Smooth muscle cell (in vitro differentiated cells): ENCODE measurements around the gene CTAGE4. TPM values are rescaled to one million over a fixed set of nuclear protein-coding genes. Genes with fewer than 3 reads are reported as not detected.
"Not testable (repeated sequence)": the region's sequence is repeated elsewhere in the genome, so short reads cannot be mapped to it uniquely, and the experiment has no call there.

Experiments
- DNase-seq: peaks from one replicate; lab custom pipeline; 2025; ENCODE audit not compliant: unreplicated experiment; lab: John Stamatoyannopoulos, UW
- H2AFZ ChIP-seq: fragments of 200-600 bp; sonication (generic); 2 replicates; pipeline ENCODE4 v1.6.0; 2016; ENCODE audit warnings: antibody characterized with exemption, low read depth, mild to moderate bottlenecking
- H3F3A ChIP-seq: fragments of 200-600 bp; sonication (generic); 2 replicates; pipeline ENCODE4 v1.6.0; 2017; ENCODE audit warnings: antibody characterized with exemption, low read depth
- H3K27ac ChIP-seq: fragments of 200-600 bp; sonication (generic); 2 replicates; pipeline ENCODE4 v1.5.1; 2016; ENCODE audit warnings: low read depth, mild to moderate bottlenecking
- H3K27me3 ChIP-seq: fragments of 200-600 bp; sonication (generic); 2 replicates; pipeline ENCODE4 v1.6.1; 2016; ENCODE audit warnings: low read depth, mild to moderate bottlenecking
- H3K36me3 ChIP-seq: fragments of 200-600 bp; sonication (generic); 2 replicates; pipeline ENCODE4 v1.5.1; 2016; ENCODE audit warnings: low read depth
- H3K4me1 ChIP-seq: fragments of 200-600 bp; sonication (generic); 2 replicates; pipeline ENCODE4 v1.5.1; 2016; ENCODE audit warnings: low read depth
- H3K4me2 ChIP-seq: fragments of 200-600 bp; sonication (generic); 2 replicates; pipeline ENCODE4 v1.6.0; 2016; ENCODE audit warnings: mild to moderate bottlenecking
- H3K4me3 ChIP-seq: fragments of 200-600 bp; sonication (generic); 2 replicates; pipeline ENCODE4 v1.5.1; 2016; ENCODE audit warnings: mild to moderate bottlenecking
- H3K79me2 ChIP-seq: fragments of 200-600 bp; sonication (generic); 2 replicates; pipeline ENCODE4 v1.6.0; 2016; ENCODE audit warnings: low read depth, mild to moderate bottlenecking
- H3K9ac ChIP-seq: fragments of 200-600 bp; sonication (generic); 2 replicates; pipeline ENCODE4 v1.6.0; 2016; ENCODE audit warnings: low read depth
- H3K9me3 ChIP-seq: fragments of 200-600 bp; sonication (generic); replicated peaks from 2 replicates; pipeline ENCODE4 v1.5.1; 2016; ENCODE audit warnings: low read depth
- H4K20me1 ChIP-seq: fragments of 200-600 bp; sonication (generic); 2 replicates; pipeline ENCODE4 v1.6.0; 2016; ENCODE audit warnings: low read depth
- CTCF ChIP-seq: fragments of 200-600 bp; sonication (generic); IDR thresholded peaks from 2 replicates; pipeline ENCODE4 v1.5.1; 2017; ENCODE audit warnings: borderline replicate concordance, mild to moderate bottlenecking, antibody characterized with exemption; ENCODE audit not compliant: insufficient read depth, poor library complexity, severe bottlenecking
- WGBS: methylation state at CpG from one replicate; pipeline ENCODE4 v1.1.7; 2016; ENCODE audit warnings: low lambda C conversion rate; 5-methylcytosine and 5-hydroxymethylcytosine counted together
- polyA plus RNA-seq: library from polyadenylated mRNA; unstranded; fragments of >200 nt; fragmentation: Nextera tagmentation; extraction: Ambion mirVana; gene quantifications from 2 replicates; pipeline ENCODE4 v1.2.1, GENCODE V29; 2016
- total RNA-seq: library from RNA; depleted of rRNA; stranded (reverse); fragments of >200 nt; gene quantifications from 2 replicates; pipeline ENCODE4 v1.2.3, GENCODE V29; 2014

Gene CTAGE4
- total RNA-seq: 1.2 and 1.8 TPM in 2 replicates
- 0.61 and 1.4 TPM in 2 replicates for polyA plus RNA-seq

- not testable (repeated sequence) for H4K20me1 ChIP-seq, H3F3A ChIP-seq, H3K27ac ChIP-seq, H2AFZ ChIP-seq, H3K4me2 ChIP-seq, H3K79me2 ChIP-seq, H3K9ac ChIP-seq, H3K9me3 ChIP-seq, H3K4me3 ChIP-seq, H3K27me3 ChIP-seq, DNase-seq, H3K36me3 ChIP-seq, H3K4me1 ChIP-seq
- WGBS: no CpG with 5 or more reads among the region's 19 CpGs
Observed at GRCh38 chr7:144183166-144183565, at the start of gene CTAGE4. Gene CTAGE4 (plus strand): TSS chr7:144183466. CDS start chr7:144183504, 38 bp downstream.

GRCh38 chr7:144134116-144134515 lies 49.1 kb upstream of the CTAGE4 start:
- Histone ChIP-seq H3K9ac (no peak overlapping the region), H3K79me2 (no peaks in the 10 kb centered on the region), H4K20me1 (no peaks in the 10 kb centered on the region), H3K36me3 (no peaks in the 10 kb centered on the region), H3K27ac (no peak overlapping the region), H2AFZ (no peak overlapping the region), H3K4me1 (no peaks in the 10 kb centered on the region), H3K27me3 (peaks cover 3% of the 10 kb centered on the region), H3K9me3 (no peaks in the 10 kb centered on the region), H3K4me2 (no peak overlapping the region), H3K4me3 (no peak overlapping the region), H3F3A (no peaks in the 10 kb centered on the region)
- DNase-seq: no peak
- WGBS: 89% methylated on average over 1 of the region's 1 CpG
- no peak for TF ChIP-seq CTCF

- no peak for TF ChIP-seq CTCF
- H2AFZ ChIP-seq: no peak overlapping the region
- H3K36me3 ChIP-seq: no peaks in the 10 kb centered on the region
- H3K4me1 ChIP-seq: no peaks in the 10 kb centered on the region
- WGBS: 61% methylated on average over 1 of the region's 1 CpG
- H3K27me3 ChIP-seq: peaks cover 3% of the 10 kb centered on the region
- H3K9ac ChIP-seq: no peak overlapping the region
- no peaks in the 10 kb centered on the region for H3K9me3 ChIP-seq
- H4K20me1 ChIP-seq: no peaks in the 10 kb centered on the region
- DNase-seq: no peak
- no peak overlapping the region for H3K27ac ChIP-seq
- no peaks in the 10 kb centered on the region for H3F3A ChIP-seq
- no peaks in the 10 kb centered on the region for H3K79me2 ChIP-seq
- no peak overlapping the region for H3K4me2 ChIP-seq
- H3K4me3 ChIP-seq: no peak overlapping the region
Observed at GRCh38 chr7:144137501-144137900, 45.8 kb upstream of the CTAGE4 start.

GRCh38 chr7:144142187-144142586 lies 41.1 kb upstream of the CTAGE4 start:
- Histone ChIP-seq H3K27me3 (no peaks in the 10 kb centered on the region), H3K36me3 (no peaks in the 10 kb centered on the region), H3K4me3 (no peak overlapping the region), H2AFZ (no peak overlapping the region), H3K9ac (no peak overlapping the region), H3K4me2 (no peak overlapping the region), H4K20me1 (no peaks in the 10 kb centered on the region), H3K27ac (no peak overlapping the region), H3F3A (no peaks in the 10 kb centered on the region), H3K79me2 (no peaks in the 10 kb centered on the region), H3K4me1 (no peaks in the 10 kb centered on the region), H3K9me3 (no peaks in the 10 kb centered on the region)
- 81% methylated on average over 3 of the region's 3 CpGs for whole genome bisulfite sequencing
- TF ChIP-seq CTCF: no peak
- no peak for DNase-seq
